Measurements from ENCODE around the gene FAM83B.
"Not testable (repeated sequence)": the region's sequence is repeated elsewhere in the genome, so short reads cannot be mapped to it uniquely, and the experiment has no call there.

Gene FAM83B

DNA sequence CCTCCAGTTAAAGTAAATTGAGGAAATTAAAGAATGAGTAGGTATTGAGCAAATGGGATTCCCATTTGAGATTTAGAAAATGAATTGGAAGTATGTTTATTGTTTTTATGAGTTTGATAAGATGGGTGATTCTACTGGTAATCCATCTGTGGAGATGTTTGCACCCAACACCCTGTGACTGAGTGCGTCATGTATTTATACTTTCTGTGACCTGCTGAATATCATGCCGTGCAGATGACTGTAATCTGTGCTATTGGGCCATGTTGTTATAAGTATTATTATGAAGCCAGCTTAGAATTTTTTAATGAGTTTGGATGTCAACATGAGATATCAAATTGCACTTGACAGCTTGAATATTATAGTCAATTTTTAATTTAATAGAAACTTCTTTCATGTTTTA lies 17.7 kb downstream of the FAM83B start:
- DNase-seq: no peak

- no peak for DNase-seq
Measured at GRCh38 chr6:54865091-54865631, 18.6 kb downstream of the FAM83B start.

- DNase-seq: no peak
Measured at GRCh38 chr6:54868556-54868955, 22.0 kb downstream of the FAM83B start.

- no peak for DNase-seq
Measured at GRCh38 chr6:54873599-54873998, 27.0 kb downstream of the FAM83B start.

GRCh38 chr6:54874349-54875048 lies 27.9 kb downstream of the FAM83B start:
- no peak for DNase-seq

GRCh38 chr6:54875539-54875938 lies 29.0 kb downstream of the FAM83B start:
- DNase-seq: no peak

GRCh38 chr6:54876365-54876764 lies 29.8 kb downstream of the FAM83B start:
- no peak for DNase-seq

- DNase-seq: no peak
Measured at GRCh38 chr6:54876871-54877270, 30.3 kb downstream of the FAM83B start.

DNA sequence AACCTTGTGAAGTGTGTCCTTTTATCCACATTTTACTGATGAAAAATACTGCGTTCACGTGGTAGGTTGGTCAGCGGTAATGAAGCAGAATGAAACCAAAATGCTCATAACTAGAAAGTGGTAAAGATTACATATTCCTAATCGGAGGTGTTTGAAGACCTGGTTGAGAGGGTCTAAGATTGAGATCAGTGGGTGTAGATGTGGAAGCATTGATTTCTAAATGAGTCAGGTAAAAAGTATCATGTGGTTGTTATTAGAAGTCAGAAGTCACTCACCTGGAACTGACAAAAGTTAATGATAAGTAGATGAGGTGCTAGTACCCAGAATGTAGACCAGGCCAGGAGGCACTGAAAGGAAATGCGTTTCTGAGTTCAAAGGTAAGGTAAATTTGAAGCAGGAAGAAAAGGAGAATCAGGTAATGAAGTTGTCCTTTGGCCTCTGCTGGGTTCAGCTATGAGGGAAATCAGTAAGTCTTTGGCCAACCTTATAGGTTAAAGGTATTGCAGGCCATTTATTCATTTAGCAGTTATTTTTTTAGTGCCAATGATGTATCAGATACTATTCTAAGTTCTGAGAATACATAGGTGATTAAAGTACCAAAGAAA lies 31.2 kb downstream of the FAM83B start:
- no peak for DNase-seq

GRCh38 chr6:54878718-54879117 lies 32.1 kb downstream of the FAM83B start:
- no peak for DNase-seq

DNA sequence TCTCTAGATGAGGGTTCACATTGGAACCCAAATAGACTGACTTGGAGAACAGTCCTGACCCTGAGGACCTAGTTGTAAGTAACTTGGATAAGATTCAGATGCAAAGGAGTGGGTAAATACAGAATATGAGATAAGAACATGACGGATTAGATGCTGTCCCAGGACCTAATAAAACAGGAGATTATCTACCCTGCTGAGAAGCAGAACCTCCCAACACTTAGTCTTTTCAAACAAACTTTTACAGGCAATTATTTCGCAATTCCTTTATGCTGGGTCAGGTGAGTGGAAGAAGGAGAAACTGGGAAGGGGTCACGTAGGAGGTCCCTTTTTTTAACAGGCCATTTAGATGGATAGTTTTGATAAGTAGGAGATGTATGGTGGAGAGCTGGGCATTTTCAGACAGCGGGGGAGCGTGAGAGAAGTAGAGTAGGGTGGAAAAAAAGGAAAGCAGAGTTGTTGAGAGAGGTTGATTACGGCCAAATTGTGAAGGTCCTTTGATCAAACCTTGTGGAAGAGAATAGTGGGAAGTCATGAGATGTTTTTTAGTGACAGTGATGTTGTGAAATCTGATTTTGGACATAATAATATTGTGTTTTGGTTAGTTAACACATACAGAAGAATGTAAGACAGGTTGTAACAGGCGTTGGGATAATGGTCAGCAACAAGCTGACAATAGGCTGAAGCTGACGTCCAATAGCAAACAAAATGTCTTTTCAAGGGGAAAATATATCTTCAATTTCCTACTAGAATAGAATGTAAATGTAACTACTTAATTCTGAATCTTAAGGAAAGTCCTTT lies 32.8 kb downstream of the FAM83B start:
- DNase-seq: no peak

DNA sequence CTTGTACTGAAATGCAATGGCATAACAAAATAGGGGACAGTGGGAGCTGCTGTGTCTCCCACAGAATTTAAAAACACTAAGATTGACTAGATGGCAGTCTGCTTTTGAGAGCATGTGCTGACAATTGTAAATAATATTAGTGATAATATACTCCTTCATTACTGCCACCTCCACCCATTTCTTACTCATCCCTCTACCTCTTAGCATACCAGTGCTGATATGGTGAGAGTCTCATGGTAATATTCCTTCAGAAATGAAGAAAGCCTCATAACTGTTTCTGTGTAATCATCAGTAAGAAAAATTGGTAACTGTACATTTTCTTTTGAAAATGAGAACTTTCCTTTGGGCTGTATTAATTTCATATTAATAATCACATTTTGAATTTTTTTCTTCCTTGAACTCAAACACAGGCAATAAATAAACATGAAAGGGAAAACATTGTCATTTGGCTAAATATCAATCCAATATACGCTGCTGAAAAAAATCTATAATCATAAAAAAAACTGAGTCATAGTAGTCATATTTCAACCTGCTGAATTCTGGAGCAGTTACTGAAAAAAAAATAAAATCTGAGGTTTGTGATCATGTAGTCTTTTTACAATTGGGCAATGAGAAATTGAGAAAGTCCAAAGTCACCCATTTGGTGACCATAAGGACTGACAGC lies 34.6 kb downstream of the FAM83B start:
- DNase-seq: no peak

- not testable (repeated sequence) for DNase-seq
Measured at GRCh38 chr6:54881891-54882290, 35.3 kb downstream of the FAM83B start.

DNA sequence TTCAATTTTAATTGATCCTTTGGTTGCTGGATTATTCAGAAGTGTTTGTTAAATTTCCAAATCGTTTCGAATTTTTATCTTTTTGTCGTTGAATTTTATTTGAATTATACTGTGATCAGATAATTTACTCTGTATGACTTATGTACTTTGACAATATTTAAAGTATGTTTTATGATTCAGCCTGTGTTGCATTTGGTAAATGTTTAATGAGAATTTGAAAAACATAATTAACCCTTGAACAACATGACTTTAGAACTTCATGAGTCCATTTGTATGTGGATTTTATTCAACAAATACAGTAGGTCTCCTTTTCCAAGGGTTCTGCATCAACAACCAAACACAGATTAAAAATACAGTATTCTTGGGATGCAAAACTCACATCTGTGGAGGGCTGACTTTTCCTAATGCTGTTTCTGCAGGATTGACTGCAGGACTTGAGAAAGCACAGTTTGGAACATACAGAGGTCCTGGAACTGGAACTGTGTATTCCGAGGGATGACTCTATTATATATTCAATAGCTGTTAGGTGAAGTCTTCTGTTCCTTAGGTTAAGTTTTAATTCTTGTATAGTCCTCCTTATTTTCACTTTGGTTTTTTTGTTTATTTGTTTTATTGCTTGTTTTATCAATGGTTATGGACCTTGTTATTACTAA lies 40.5 kb downstream of the FAM83B start:
- DNase-seq: no peak

DNA sequence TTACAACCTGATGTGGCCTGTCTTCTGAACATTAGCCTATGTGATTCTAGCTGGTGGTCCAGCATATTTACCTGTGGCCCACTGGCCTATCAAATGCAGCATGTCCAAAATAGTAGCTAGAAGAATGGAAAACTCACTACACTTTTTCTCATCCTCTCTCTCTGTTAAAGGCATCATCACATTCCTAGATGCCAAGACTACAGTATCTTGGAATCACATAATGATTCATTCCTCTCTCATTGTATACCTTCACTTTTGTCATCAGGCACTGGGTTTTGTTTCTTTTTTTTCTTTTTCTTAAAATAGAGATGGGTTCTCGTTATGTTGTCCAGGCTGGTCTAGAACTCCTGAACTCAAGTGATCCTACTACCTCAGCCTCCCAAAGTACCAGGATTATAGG lies 45.0 kb downstream of the FAM83B start:
- DNase-seq: no peak

DNA sequence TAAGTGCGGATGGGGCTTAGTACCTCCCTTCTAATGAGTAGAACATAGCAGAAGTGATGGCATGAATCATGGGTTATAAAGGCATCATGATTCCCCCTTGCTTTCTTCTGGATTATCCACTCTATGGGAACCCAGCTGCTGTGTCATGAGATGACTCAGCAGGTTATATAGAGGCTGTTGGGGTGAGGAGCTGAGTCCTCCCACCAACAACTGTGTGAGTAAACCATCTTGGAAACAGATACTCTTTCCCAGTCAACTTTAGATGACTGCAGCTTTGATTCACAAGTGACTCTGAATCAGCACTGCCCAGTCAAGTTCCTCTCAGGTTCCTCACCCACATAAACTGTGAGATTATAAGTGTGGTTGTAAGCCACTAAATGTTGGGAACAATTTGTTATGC lies 46.3 kb downstream of the FAM83B start:
- DNase-seq: no peak

DNA sequence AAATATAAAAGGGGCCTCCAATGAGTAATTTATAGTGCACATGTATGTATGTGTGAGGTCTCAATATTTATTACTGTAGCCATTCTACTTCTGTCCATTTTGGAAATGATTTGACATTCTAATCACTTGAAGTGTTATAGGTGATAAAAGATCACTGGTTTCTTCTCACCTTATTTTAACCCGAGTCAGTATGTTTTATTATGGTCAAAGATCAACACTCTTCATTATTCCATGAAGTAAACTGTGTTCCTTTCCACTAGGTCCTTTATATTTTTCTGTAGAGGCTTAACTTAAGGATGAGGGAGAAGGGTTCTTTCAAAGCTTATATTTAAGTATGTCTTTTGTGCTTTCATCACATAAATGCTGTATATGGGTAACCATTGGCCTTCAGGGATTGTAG lies 47.2 kb downstream of the FAM83B start:
- no peak for DNase-seq

GRCh38 chr6:54896302-54896701 lies 49.7 kb downstream of the FAM83B start:
- no peak for DNase-seq

DNA sequence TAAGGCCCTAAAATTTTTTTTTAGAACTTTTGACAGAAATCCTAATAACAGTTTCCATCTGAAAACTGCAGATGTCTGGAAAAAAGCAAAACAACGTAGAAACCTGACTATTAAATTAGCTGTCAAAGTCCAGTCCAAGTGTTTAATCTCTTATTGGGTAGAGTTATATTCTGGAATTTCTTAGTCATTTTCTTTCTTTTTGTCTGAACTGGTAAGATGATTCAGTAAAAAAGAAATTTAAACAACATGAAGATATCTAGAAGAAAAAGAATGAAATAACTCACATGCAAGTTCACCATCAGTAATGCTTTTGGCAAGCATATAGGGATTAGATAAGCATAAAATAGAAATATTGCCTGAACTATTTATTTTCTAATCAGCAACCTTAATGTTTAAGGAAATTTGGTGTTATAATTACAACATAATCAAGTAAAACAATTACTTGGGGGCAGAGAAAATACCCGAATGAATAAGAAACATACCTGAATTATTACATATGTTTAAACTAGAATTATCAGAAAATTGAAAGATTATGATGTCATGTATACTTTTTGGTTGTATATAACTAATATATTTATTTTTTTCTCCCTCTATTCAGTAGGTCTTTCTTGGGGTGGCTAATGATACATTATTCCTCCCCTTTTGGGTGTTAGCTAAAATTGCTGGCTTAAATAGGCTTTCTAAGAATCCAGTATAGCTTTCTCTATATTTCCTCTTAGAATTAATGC lies 51.1 kb downstream of the FAM83B start:
- DNase-seq: no peak

DNA sequence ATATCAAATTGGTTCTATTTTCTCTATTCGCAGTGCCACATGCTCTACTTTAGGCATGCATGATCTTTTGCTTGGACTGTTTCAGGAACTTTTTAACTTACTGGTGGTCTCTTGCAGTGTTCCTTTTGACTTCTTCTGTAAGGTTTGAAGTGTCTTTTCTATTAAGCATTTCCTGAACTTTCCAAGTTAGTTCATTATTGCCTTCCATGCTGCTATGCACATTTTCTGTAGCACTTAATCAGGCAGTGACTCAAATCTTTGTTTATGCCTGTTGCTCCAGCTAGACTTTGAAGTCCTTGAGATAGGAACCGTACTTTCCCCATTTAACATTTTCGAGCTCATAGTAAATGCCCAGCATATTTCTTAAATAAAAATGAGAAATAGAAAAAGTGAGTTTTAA lies 52.2 kb downstream of the FAM83B start:
- DNase-seq: no peak

- DNase-seq: no peak
Measured at GRCh38 chr6:54899442-54899841, 52.9 kb downstream of the FAM83B start.

DNA sequence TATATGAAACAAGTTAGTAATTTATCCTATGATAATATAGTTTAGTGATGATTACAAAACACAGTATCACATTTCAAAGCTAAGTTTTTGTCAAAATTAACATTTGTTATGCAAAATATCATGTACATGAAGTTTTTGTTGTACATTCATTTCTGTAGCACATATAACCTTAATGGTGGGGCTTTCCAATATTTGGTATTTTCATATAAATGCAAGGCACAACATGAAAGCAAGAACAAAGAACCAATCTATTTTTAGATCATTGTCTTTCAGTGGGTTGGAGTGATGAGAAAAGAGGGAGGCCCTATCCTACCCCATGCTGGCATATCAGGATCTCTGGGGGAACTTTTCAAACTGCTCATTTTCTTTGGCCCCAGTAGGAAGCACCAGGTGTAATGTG lies 53.4 kb downstream of the FAM83B start:
- no peak for DNase-seq

Data from NCI-H1436 treated with DMSO at 0.1 percent for 48 hours (cell line).